C1 segment of cervical spinal cord (tissue), 14 donors: Measurements from ENCODE around the gene F3.
A peak's percentile ranks its signal among the peaks of the same experiment; 100 is the strongest.
"Not testable (repeated sequence)": the region's sequence is repeated elsewhere in the genome, so short reads cannot be mapped to it uniquely, and the experiment has no call there.

Source experiments
- DNase-seq, 14 donors: peaks; one replicate each; lab custom pipeline; 2025; lab: John Stamatoyannopoulos, UW

Gene F3

GRCh38 chr1:94541246-94542087 lies at the start of gene F3:
F3 (minus strand) TSS chr1:94541759; CDS start chr1:94541636, 123 bp downstream.
- DNase-seq: peak; percentile 11 to 91 (median 58)

GRCh38 chr1:94590203-94591137 lies 48.9 kb upstream of the F3 start:
- DNase-seq: peak in 1 of 14 donors; percentile 27

DNA sequence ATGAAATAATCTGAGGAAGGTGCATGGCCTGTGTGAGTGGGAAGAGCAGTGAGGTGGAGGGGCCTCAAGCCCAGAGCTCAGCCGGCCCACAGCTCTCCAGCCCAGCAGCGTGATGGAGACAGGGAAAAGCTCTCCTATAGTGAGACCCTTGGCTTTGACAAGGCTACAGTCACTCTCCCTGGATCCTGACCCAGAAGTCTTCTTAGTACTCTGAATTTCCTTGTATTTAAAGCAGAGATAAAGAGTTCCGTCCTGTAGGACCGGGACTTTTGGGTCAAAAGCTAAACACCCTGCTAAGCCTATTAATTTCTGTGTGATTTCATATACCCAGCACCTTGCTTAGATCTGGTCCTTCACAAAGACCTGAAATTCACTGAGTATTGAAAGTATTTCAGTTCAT lies 48.2 kb upstream of the F3 start:
- DNase-seq: no peak

DNA sequence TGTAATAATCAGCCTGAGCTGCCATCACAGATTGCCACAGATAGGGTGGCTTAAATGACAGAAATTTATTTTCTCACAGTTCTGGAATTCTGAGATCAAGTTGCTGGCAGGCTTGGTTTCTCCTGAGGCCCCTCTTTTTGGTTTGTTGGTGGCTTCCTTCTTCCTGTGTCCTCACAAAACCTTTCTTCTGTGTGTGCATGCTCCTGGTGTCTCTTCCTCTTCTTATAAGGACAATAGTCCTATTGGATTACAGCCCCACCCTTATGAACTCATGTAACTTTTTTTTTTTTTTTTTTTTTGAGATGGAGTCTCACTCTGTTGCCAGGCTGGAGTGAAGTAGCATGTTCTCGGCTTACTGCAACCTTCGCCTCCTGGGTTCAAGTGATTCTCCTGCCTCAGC lies 41.0 kb upstream of the F3 start:
- no peak for DNase-seq

DNA sequence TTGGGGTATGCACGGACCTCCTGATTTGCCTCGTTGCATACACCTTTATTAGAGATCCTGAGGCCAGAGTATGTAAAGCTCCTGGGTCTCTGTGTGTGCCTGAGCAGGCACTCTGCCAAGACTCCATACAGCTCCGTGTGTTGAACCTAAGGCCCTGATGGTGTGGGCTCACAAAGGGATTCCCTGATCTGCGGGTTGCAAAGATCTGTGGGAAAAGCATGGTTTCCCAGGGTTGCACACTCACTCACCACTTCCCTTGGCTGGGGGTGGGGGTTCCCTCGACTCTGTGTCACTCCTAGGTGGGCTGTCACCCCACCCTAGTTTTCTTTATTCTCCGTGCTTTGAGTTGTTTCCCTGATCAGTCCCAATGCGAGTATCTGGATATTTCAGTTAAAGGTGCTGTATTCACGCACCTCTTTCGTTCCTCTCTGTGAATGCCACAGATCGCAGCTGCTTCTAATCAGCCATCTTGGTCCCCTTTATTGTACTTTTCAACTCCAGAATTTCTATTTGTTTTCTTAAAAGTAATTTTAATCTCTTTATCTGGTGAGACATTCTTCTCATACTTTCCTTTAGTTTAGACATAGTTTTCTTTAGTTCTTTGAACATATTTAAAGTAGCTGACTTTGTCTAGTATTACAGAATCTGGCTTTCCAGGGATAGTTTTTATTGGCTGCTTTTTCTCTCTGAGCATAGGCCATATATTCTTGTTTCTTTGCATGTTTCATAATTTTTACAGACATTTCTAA lies 39.0 kb upstream of the F3 start:
- DNase-seq: no peak

GRCh38 chr1:94579876-94580294 lies 38.3 kb upstream of the F3 start:
- DNase-seq: no peak

DNA sequence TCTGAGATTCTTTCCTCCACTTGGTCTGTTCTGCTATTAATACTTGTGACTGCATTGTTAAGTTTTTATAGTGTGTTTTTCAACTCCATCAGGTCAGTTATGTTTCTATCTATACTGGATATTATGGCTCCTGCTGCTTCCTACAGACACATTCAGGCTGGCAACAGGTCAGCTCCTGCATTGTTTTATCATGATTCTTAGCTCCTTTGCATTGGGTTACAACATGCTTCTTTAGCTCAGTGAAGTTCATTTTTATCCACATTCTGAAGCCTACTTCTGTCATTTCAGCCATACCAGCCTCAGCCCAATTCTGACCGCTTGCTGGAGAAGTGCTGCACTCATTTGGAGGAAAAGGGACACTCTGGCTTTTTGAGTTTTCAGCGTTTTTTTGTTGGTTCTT lies 37.3 kb upstream of the F3 start:
- DNase-seq: no peak

- not testable (repeated sequence) for DNase-seq
These were observed 32.4 kb upstream of the F3 start for GRCh38 chr1:94573917-94574316.

GRCh38 chr1:94572780-94573179 lies 31.2 kb upstream of the F3 start:
- DNase-seq: no peak

DNA sequence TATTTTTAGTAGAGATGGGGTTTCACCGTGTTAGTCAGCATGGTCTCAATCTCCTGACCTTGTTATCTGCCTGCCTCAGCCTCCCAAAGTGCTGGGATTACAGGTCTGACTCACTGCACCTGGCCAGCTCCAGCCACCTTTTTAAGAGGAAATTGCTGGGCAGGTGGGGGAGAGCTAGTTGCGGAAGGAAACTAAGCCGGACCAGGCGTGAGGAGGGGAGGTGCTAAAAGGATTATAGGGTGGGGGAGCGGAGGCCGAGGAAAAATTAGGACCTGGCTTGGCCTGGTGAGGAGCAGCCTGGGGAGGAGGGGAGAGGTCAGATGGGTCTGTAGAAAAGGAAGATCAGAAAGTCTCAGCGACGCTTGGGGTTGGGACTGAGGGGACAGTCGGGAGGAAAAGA lies 29.4 kb upstream of the F3 start:
- not testable (repeated sequence) for DNase-seq

DNA sequence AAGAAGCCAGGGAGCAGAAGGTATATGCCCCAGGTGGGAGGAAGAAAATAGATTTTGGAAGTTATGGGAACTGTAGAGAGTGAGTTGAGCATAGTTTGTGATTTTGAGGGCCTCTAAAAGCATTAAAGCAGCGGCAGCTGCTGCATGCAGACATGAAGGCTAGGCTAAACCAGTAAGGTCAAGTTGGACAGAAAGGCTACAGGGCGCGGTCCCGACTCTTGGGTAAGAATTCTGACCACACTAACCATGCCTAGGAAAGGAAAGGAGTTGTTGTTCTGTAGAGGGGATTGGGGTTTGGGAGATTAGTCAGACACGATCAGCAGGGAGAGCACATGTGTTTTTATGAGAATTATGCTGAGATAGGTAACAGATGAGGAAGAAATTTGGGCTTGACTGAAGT lies 27.2 kb upstream of the F3 start:
- DNase-seq: not testable (repeated sequence)

GRCh38 chr1:94567975-94568607 lies 26.5 kb upstream of the F3 start:
- not testable (repeated sequence) for DNase-seq

DNA sequence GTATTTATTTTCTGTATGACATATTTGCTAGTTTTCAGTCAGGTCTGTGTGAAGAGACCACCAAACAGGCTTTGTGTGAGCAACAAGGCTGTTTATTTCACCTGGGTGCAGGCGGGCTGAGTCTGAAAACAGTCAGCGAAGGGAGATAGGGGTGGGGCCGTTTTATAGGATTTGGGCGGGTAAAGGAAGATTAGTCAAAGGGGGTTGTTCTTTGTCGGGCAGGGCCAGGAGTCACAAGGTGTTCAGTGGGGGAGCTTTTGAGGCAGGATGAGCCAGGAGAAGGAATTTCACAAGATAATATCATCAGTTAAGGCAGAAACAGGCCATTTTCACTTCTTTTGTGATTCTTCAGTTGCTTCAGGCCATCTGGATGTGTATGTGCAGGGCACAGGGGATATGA lies 24.9 kb upstream of the F3 start:
- DNase-seq: not testable (repeated sequence)

DNA sequence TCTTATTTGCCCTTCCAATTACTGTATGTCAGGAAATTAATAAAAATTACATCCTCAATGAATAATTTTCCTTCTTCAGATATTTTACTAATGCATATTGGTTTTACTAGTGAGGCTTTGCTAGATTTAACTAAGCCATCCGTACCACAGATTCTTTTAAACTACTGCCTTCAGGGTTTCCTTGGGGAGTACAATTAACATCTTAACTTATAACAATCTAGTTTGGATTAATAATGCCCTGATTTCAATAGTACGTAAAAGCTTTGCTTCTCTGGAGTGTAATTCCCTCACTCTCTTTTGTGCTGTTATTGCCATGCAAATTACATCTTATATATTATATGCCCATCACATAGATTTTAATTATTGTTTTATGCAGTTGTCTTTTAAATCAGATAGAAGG lies 24.3 kb upstream of the F3 start:
- DNase-seq: no peak

DNA sequence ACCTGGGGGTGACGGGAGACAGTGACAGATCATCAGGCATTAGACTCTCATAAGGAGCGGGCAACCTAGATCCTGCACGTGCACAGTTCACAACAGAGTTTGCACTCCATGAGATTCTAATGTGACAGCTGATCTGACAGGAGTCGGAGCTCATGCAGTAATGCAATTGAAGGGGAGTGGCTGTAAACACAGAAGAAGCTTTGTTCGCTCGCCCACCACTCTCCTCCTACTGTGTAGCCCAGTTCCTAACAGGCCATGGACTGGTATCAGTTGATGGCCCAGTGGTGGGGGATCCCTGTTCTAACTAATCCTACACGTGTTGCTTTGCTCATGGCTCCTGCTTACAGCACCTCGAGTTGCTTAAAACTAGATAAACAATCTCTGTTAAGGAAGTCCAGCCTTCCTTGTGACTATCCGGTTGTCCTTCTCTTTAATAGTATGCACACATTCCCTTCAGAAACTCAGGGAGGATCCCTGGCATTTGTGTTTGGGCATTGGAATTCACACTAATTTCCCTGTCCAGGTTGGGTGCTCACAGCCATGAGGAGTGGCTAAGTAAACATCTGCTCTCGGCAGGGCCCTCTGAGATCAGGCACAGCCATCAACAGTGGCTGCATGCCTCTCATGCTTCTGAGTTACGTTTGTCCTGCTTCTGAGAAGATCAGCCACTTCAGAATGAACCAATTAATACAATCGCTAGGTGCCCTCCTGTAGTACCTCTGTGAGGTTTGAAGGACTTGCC lies 21.1 kb upstream of the F3 start:
- DNase-seq: no peak

DNA sequence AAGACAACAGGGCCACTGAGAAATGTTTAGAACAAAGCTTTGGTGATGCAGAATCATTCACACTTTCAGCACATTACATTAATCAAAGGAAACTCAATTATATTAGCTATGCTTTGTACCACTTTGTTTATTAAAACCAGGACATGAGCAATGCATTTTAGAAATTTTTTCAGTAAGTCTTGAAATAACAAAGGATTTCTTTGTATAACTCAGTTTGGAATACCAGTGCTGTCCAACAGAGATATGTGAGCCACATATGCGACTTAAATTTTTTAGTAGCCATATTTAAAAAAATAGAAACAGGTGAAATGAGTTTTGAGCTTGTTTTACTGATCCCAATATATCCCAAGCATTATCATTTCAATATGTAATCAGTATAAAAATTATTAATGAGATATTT lies 18.8 kb upstream of the F3 start:
- DNase-seq: no peak

GRCh38 chr1:94559921-94560320 lies 18.4 kb upstream of the F3 start:
- no peak for DNase-seq

- no peak for DNase-seq
These were observed 13.5 kb upstream of the F3 start for GRCh38 chr1:94555091-94555490.

DNA sequence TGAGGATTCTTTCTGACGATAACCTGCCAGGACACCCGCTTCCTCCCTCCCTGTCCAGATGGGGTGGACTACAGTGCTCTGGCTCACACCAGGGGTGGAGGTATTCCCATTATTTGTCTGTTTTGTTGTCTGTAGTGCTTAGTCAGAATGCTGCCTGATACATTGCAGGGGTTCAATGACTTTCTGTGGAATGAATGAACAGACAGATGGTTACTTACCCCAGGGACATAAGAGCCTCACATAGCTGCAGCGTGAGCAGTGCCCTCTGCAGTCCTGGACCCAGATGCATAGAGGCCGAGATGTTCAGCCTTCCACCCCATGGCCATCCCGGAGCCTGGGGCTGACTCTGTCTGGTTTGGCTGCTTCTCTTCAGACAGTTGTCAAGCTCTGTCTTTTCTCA lies 13.0 kb upstream of the F3 start:
- no peak for DNase-seq

DNA sequence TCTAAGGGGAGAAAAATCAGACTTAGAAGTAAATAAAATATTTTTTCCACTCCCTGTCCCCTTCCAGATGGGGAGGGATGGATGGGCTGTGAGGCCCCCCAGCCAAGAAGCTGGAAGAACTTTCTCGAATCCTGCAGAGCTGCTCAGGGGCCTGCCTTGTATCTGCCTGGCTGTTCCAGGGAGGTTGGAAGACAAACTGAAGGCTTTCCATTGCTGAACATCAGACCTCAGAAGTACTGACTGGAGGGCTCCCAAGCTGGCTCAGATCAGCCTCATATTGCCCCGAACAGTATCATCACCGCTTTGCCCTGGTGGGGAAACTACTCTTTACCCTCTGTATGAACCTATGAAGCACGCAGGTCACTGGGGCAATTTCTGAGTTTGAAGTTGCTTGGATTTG lies 12.4 kb upstream of the F3 start:
- no peak for DNase-seq

DNA sequence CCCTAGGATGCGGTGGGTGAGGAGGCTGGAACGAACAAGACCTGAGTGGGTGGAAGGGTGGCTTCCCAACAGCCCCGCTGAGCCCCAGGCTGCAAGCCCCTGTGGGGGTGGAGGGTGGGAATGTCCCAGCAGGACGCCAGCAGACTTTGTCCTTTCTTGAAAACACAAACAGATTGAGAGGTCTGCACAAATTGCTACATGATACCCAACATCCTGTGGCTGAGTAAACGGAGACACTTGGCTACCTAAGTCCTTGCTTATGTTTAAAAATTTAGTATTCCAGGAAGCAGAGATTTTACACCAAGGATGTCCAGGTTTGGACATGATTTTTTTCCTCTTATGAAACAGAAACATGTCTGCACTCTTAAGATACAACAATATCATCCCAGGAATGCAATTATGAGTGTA lies 11.8 kb upstream of the F3 start:
- no peak for DNase-seq
